T-helper 2 cell treated with Interferon-gamma antibody and Interleukin-4, amounts not matched to agents 5 μg/mL and 100 μg/mL, for 36 hours (primary cell): ENCODE results near the gene GGT6.

Experiments used
- DNase-seq: peaks from one replicate; pipeline ENCODE4 v3.0.0; 2021; ENCODE audit warnings: low spot score
- H3K27ac Mint-ChIP-seq: one replicate; pipeline ENCODE4 v1.8.0; 2021; ENCODE audit warnings: mild to moderate bottlenecking, mixed read lengths
- H3K27me3 Mint-ChIP-seq: one replicate; pipeline ENCODE4 v1.8.0; 2021; ENCODE audit warnings: low read depth, mixed read lengths
- H3K36me3 Mint-ChIP-seq: one replicate; pipeline ENCODE4 v1.8.0; 2021; ENCODE audit warnings: low read depth, mixed read lengths
- H3K4me1 Mint-ChIP-seq: one replicate; pipeline ENCODE4 v1.8.0; 2021; ENCODE audit warnings: low read depth, mixed read lengths
- H3K4me3 Mint-ChIP-seq: one replicate; pipeline ENCODE4 v1.8.0; 2022; ENCODE audit warnings: mild to moderate bottlenecking, moderate library complexity, mixed read lengths
- H3K9me3 Mint-ChIP-seq: one replicate; pipeline ENCODE4 v1.8.0; 2021; ENCODE audit warnings: mixed read lengths

The GGT6 gene

GRCh38 chr17:4547118-4547906 is 13.1 kb downstream of the GGT6 start:
- Mint-ChIP-seq H3K4me3 (no peak overlapping the region), H3K27me3 (no peaks in the 10 kb centered on the region), H3K36me3 (peaks cover 28% of the 10 kb centered on the region), H3K27ac (no peak overlapping the region), H3K4me1 (no peaks in the 10 kb centered on the region), H3K9me3 (no peaks in the 10 kb centered on the region)
- no peak for DNase-seq

GRCh38 chr17:4545217-4545951 is 15.0 kb downstream of the GGT6 start:
- H3K9me3 Mint-ChIP-seq = no peaks in the 10 kb centered on the region
- no peak for DNase-seq
- H3K27me3 Mint-ChIP-seq = no peaks in the 10 kb centered on the region
- H3K4me1 Mint-ChIP-seq = no peaks in the 10 kb centered on the region
- H3K27ac Mint-ChIP-seq = no peak overlapping the region
- H3K36me3 Mint-ChIP-seq = peaks cover 18% of the 10 kb centered on the region
- no peak overlapping the region for H3K4me3 Mint-ChIP-seq

- Mint-ChIP-seq H3K4me1 (no peaks in the 10 kb centered on the region), H3K27me3 (no peaks in the 10 kb centered on the region), H3K9me3 (no peaks in the 10 kb centered on the region), H3K36me3 (peaks cover 15% of the 10 kb centered on the region), H3K27ac (no peak overlapping the region), H3K4me3 (no peak overlapping the region)
- no peak for DNase-seq
These were observed 15.5 kb downstream of the GGT6 start for GRCh38 chr17:4544951-4545216.

GRCh38 chr17:4544135-4544950 is 16.0 kb downstream of the GGT6 start:
- no peak overlapping the region for H3K4me3 Mint-ChIP-seq
- DNase-seq = no peak
- no peaks in the 10 kb centered on the region for H3K27me3 Mint-ChIP-seq
- H3K9me3 Mint-ChIP-seq = no peaks in the 10 kb centered on the region
- no peak overlapping the region for H3K27ac Mint-ChIP-seq
- no peaks in the 10 kb centered on the region for H3K4me1 Mint-ChIP-seq
- H3K36me3 Mint-ChIP-seq = peaks cover 18% of the 10 kb centered on the region

GRCh38 chr17:4543557-4544026 is 16.8 kb downstream of the GGT6 start:
- DNase-seq = no peak
- H3K4me3 Mint-ChIP-seq = no peak overlapping the region
- H3K4me1 Mint-ChIP-seq = no peaks in the 10 kb centered on the region
- no peaks in the 10 kb centered on the region for H3K9me3 Mint-ChIP-seq
- H3K36me3 Mint-ChIP-seq = peaks cover 18% of the 10 kb centered on the region
- no peaks in the 10 kb centered on the region for H3K27me3 Mint-ChIP-seq
- H3K27ac Mint-ChIP-seq = no peak overlapping the region

- Mint-ChIP-seq H3K27ac (no peak overlapping the region), H3K27me3 (no peaks in the 10 kb centered on the region), H3K9me3 (no peaks in the 10 kb centered on the region), H3K36me3 (peaks cover 18% of the 10 kb centered on the region), H3K4me3 (no peak overlapping the region), H3K4me1 (no peaks in the 10 kb centered on the region)
- DNase-seq = no peak
These were observed 17.6 kb downstream of the GGT6 start for GRCh38 chr17:4542726-4543191.

- Mint-ChIP-seq H3K36me3 (peaks cover 17% of the 10 kb centered on the region), H3K9me3 (no peaks in the 10 kb centered on the region), H3K27ac (no peak overlapping the region), H3K4me1 (no peaks in the 10 kb centered on the region), H3K27me3 (no peaks in the 10 kb centered on the region), H3K4me3 (no peak overlapping the region)
- no peak for DNase-seq
These were observed 18.2 kb downstream of the GGT6 start for GRCh38 chr17:4542003-4542725.

GRCh38 chr17:4541328-4542002 is 18.9 kb downstream of the GGT6 start:
- DNase-seq = no peak
- H3K4me1 Mint-ChIP-seq = no peaks in the 10 kb centered on the region
- H3K9me3 Mint-ChIP-seq = no peaks in the 10 kb centered on the region
- H3K36me3 Mint-ChIP-seq = peaks cover 12% of the 10 kb centered on the region
- H3K4me3 Mint-ChIP-seq = no peak overlapping the region
- H3K27ac Mint-ChIP-seq = no peak overlapping the region
- no peaks in the 10 kb centered on the region for H3K27me3 Mint-ChIP-seq

- Mint-ChIP-seq H3K27me3 (no peaks in the 10 kb centered on the region), H3K27ac (no peak overlapping the region), H3K36me3 (peaks cover 12% of the 10 kb centered on the region), H3K9me3 (no peaks in the 10 kb centered on the region), H3K4me3 (no peak overlapping the region), H3K4me1 (no peaks in the 10 kb centered on the region)
- no peak for DNase-seq
These were observed 19.6 kb downstream of the GGT6 start for GRCh38 chr17:4540687-4541327.

- H3K36me3 Mint-ChIP-seq = peaks cover 12% of the 10 kb centered on the region
- no peaks in the 10 kb centered on the region for H3K27me3 Mint-ChIP-seq
These were observed 20.1 kb downstream of the GGT6 start for GRCh38 chr17:4540224-4540651.

GRCh38 chr17:4539576-4540223 is 20.7 kb downstream of the GGT6 start:
- H3K36me3 Mint-ChIP-seq = peaks cover 12% of the 10 kb centered on the region
- H3K9me3 Mint-ChIP-seq = no peaks in the 10 kb centered on the region
- H3K27me3 Mint-ChIP-seq = no peaks in the 10 kb centered on the region
- no peaks in the 10 kb centered on the region for H3K4me1 Mint-ChIP-seq
- DNase-seq = no peak
- H3K27ac Mint-ChIP-seq = no peak overlapping the region
- H3K4me3 Mint-ChIP-seq = no peak overlapping the region

More at GRCh38 chr17:4540224-4540651, 20.1 kb downstream of the GGT6 start:
- H3K27ac Mint-ChIP-seq = no peak overlapping the region
- no peaks in the 10 kb centered on the region for H3K9me3 Mint-ChIP-seq
- no peak overlapping the region for H3K4me3 Mint-ChIP-seq
- H3K4me1 Mint-ChIP-seq = no peaks in the 10 kb centered on the region
- DNase-seq = no peak

- no peak overlapping the region for H3K27ac Mint-ChIP-seq
- no peak overlapping the region for H3K4me3 Mint-ChIP-seq
- H3K9me3 Mint-ChIP-seq = no peaks in the 10 kb centered on the region
- H3K27me3 Mint-ChIP-seq = no peaks in the 10 kb centered on the region
- no peak for DNase-seq
- no peaks in the 10 kb centered on the region for H3K4me1 Mint-ChIP-seq
- H3K36me3 Mint-ChIP-seq = peaks cover 12% of the 10 kb centered on the region
These were observed 21.4 kb downstream of the GGT6 start for GRCh38 chr17:4539025-4539424.
